HFFc6 (cell line): Measurements from ENCODE around the gene FOXA1. TPM values are rescaled to one million over a fixed set of nuclear protein-coding genes. Genes with fewer than 3 reads are reported as not detected.

ENCODE experiments used
- DNase-seq: peaks from one replicate; pipeline ENCODE4 v3.0.0-alpha.2; 2018
- H3K27ac Mint-ChIP-seq: 2 replicates; pipeline ENCODE4 v1.8.0; 2020; ENCODE audit warnings: mild to moderate bottlenecking, mixed read lengths
- H3K27me3 Mint-ChIP-seq: 2 replicates; pipeline ENCODE4 v1.8.0; 2021; ENCODE audit warnings: mild to moderate bottlenecking, moderate library complexity, mixed read lengths; ENCODE audit not compliant: insufficient read depth
- H3K36me3 Mint-ChIP-seq: 2 replicates; pipeline ENCODE4 v1.8.0; 2021; ENCODE audit warnings: low read depth, mixed read lengths
- H3K4me1 Mint-ChIP-seq: 2 replicates; pipeline ENCODE4 v1.8.0; 2020; ENCODE audit warnings: low read depth, mixed read lengths
- H3K4me3 Mint-ChIP-seq: 2 replicates; pipeline ENCODE4 v1.8.0; 2020; ENCODE audit warnings: mild to moderate bottlenecking, moderate library complexity, mixed read lengths
- H3K9me3 Mint-ChIP-seq: 2 replicates; pipeline ENCODE4 v1.8.0; 2020; ENCODE audit warnings: mild to moderate bottlenecking, mixed read lengths
- total RNA-seq, 6 experiments: library from RNA; stranded (reverse); fragmentation: NEBNext Ultra II Directional; extraction: Animal tissue kit (Norgen Biotek cat#: 25700); gene quantifications; 2 replicates in 1 of 6; 3 replicates in 5 of 6; pipeline ENCODE4 v1.2.3, GENCODE V29; 2021
- TF ChIP-seq, protein P1 (sequence below): fragments of 200-600 bp; sonication (generic); IDR thresholded peaks from 2 replicates; pipeline ENCODE4 v1.5.0; 2021; ENCODE audit warnings: antibody characterized with exemption, mild to moderate bottlenecking

Gene FOXA1
- total RNA-seq, 6 experiments from 2014 or later = 0.36 to 7.3 (median 7.0) TPM

DNA sequence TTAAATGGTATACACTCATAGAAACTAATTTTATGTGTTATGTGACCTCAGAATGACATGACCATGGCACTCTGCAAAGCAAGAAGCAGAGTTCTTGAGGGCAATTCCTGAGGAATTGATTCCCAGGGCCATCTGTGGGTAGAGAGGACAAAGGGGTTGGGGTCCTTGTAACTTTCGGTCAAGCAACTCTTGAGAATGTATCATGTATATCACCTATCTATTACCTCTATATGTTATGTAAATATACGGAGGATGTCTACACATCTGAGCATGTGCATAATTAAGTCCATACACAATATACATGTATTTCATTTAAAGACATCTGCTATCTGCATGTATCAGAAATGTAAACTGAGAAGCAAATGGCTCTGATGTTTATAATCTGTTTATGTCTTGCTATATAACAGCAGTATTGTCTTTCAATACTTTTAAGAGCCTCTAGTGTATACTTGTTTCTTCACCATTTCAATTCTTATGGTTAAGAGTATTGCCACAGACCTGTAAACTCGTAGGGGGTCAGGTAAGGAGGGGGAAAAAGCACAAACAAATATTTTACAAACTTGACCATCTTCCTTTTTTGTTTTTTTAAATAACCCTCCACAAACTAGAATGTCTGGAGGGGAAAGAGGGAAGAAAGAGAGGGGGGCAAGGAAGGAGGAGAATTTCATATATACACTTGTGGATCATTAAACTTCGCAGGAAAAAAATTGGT is 4.5 kb downstream of the FOXA1 start:
- Mint-ChIP-seq H3K36me3 (peaks cover 31% of the 10 kb centered on the region; the same call in 1 of the 2 replicates), H3K9me3 (no peaks in the 10 kb centered on the region), H3K4me1 (peaks cover 52% of the 10 kb centered on the region), H3K27ac (no peak overlapping the region), H3K27me3 (peaks cover 51% of the 10 kb centered on the region), H3K4me3 (no peak overlapping the region; the same call in 1 of the 2 replicates)
- DNase-seq = no peak
- TF ChIP-seq, protein P1, sequence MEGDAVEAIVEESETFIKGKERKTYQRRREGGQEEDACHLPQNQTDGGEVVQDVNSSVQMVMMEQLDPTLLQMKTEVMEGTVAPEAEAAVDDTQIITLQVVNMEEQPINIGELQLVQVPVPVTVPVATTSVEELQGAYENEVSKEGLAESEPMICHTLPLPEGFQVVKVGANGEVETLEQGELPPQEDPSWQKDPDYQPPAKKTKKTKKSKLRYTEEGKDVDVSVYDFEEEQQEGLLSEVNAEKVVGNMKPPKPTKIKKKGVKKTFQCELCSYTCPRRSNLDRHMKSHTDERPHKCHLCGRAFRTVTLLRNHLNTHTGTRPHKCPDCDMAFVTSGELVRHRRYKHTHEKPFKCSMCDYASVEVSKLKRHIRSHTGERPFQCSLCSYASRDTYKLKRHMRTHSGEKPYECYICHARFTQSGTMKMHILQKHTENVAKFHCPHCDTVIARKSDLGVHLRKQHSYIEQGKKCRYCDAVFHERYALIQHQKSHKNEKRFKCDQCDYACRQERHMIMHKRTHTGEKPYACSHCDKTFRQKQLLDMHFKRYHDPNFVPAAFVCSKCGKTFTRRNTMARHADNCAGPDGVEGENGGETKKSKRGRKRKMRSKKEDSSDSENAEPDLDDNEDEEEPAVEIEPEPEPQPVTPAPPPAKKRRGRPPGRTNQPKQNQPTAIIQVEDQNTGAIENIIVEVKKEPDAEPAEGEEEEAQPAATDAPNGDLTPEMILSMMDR = no peak

- peaks cover 56% of the 10 kb centered on the region for H3K27me3 Mint-ChIP-seq
- H3K9me3 Mint-ChIP-seq = no peaks in the 10 kb centered on the region
- no peak for DNase-seq
- H3K4me1 Mint-ChIP-seq = peaks cover 50% of the 10 kb centered on the region
- no peak overlapping the region for H3K27ac Mint-ChIP-seq
- peaks cover 31% of the 10 kb centered on the region; the same call in 1 of the 2 replicates for H3K36me3 Mint-ChIP-seq
- H3K4me3 Mint-ChIP-seq = peak overlapping the region; percentile 78; the same call in 1 of the 2 replicates
- TF ChIP-seq, protein P1 = no peak
These were observed 5.2 kb downstream of the FOXA1 start for GRCh38 chr14:37589715-37590427.

DNA sequence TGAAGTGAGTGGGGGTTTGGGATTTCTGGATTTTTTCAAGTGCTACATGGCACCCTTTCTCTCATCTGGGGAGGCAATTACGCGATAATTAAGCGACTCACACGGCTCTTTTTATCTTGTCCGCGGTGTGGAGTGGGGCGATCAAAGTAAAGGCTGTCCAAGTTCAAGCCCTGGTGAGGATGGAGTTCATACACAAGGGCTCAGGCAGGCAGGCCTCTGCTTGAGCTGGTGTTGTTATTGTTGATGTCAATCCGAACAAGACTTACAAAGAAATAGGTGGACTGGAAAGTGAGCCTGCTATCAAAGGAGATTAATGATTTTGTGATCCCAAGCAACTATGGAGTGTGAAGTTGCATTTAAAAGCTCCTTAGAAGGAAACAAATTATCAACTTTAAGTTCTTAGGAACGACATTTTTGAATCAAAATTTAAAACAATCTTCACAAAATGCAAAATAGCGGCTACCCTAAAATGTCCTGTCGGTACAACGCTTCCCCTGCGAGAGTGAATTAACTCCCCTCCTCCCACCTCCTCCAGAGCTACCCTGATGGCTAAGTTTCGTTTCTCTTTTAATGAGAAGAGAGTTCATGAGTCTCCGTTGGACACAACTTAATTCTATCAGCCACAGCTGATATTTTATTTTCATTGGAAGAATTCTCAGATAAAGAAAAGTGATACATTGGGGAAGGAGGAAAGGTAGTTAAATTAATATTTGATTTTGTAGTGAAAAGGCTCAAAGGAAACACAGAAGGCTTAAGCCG is 5.9 kb downstream of the FOXA1 start:
- peaks cover 47% of the 10 kb centered on the region for H3K4me1 Mint-ChIP-seq
- TF ChIP-seq, protein P1 = no peak
- H3K36me3 Mint-ChIP-seq = peaks cover 31% of the 10 kb centered on the region; the same call in 1 of the 2 replicates
- H3K9me3 Mint-ChIP-seq = no peaks in the 10 kb centered on the region
- no peak for DNase-seq
- peak overlapping the region; percentile 78; the same call in 1 of the 2 replicates for H3K4me3 Mint-ChIP-seq
- peak overlapping the region; percentile 30; the same call in 1 of the 2 replicates for H3K27ac Mint-ChIP-seq
- H3K27me3 Mint-ChIP-seq = peaks cover 60% of the 10 kb centered on the region

DNA sequence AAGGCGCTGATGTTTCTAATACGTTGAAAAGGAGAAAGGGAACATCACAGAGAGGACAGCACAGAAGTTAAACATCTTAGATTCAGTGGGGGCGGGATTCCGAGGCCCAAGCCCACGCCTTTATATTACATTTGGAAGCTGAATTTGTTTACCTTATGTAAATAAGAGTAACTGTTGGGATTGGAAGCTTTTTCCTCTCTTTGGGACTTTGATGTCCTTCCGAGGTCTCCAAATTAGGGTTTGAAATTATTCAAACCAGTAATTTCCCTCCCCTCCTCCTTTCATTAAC is 6.4 kb downstream of the FOXA1 start:
- no peak for DNase-seq
- H3K27me3 Mint-ChIP-seq = peaks cover 63% of the 10 kb centered on the region
- no peak overlapping the region; the same call in 1 of the 2 replicates for H3K27ac Mint-ChIP-seq
- H3K4me3 Mint-ChIP-seq = peak overlapping the region; percentile 78; the same call in 1 of the 2 replicates
- TF ChIP-seq, protein P1 = no peak
- H3K36me3 Mint-ChIP-seq = peaks cover 31% of the 10 kb centered on the region; the same call in 1 of the 2 replicates
- no peaks in the 10 kb centered on the region for H3K9me3 Mint-ChIP-seq
- H3K4me1 Mint-ChIP-seq = peaks cover 41% of the 10 kb centered on the region

- Mint-ChIP-seq H3K4me3 (peak overlapping the region; percentile 78; the same call in 1 of the 2 replicates), H3K4me1 (peaks cover 39% of the 10 kb centered on the region; the same call in 1 of the 2 replicates), H3K27ac (no peak overlapping the region; the same call in 1 of the 2 replicates), H3K9me3 (no peaks in the 10 kb centered on the region), H3K36me3 (peaks cover 31% of the 10 kb centered on the region; the same call in 1 of the 2 replicates), H3K27me3 (peaks cover 65% of the 10 kb centered on the region)
- TF ChIP-seq, protein P1 = no peak
- DNase-seq = no peak
These were observed 7.0 kb downstream of the FOXA1 start for GRCh38 chr14:37587881-37588666.
